Loucy (cell line): ENCODE measurements around the gene CEP85L.
A peak's percentile ranks its signal among the peaks of the same experiment; 100 is the strongest.

Experiments used
- H2AFZ ChIP-seq: fragments of 200-600 bp; sonication (generic); 2 replicates; pipeline ENCODE4 v1.6.0; 2016; ENCODE audit warnings: antibody characterized with exemption, mild to moderate bottlenecking, low read length, moderate library complexity
- H3F3A ChIP-seq: fragments of 200-600 bp; 2 replicates; pipeline ENCODE4 v1.6.0; 2016; ENCODE audit warnings: antibody characterized with exemption, low read depth, mild to moderate bottlenecking
- H3K27me3 ChIP-seq: fragments of 200-600 bp; sonication (generic); 2 replicates; pipeline ENCODE4 v1.6.1; 2014; ENCODE audit warnings: low read length, mild to moderate bottlenecking; ENCODE audit not compliant: insufficient read depth, poor library complexity, severe bottlenecking
- H3K36me3 ChIP-seq: fragments of 200-600 bp; sonication (generic); 2 replicates; pipeline ENCODE4 v1.6.1; 2016; ENCODE audit warnings: low read length; ENCODE audit not compliant: insufficient read depth
- H3K4me1 ChIP-seq: fragments of 200-600 bp; sonication (generic); 2 replicates; pipeline ENCODE4 v1.5.1; 2014; ENCODE audit warnings: low read length, mild to moderate bottlenecking; ENCODE audit not compliant: insufficient read depth, poor library complexity, severe bottlenecking
- H3K4me2 ChIP-seq: fragments of 200-600 bp; sonication (generic); 2 replicates; pipeline ENCODE4 v1.6.0; 2014; ENCODE audit warnings: antibody characterized with exemption, low read length, low read depth, mild to moderate bottlenecking; ENCODE audit not compliant: poor library complexity, severe bottlenecking
- H3K4me3 ChIP-seq: fragments of 200-600 bp; sonication (generic); 2 replicates; pipeline ENCODE4 v1.5.1; 2014; ENCODE audit warnings: low read length, mild to moderate bottlenecking, mixed read lengths; ENCODE audit not compliant: poor library complexity, severe bottlenecking
- H3K79me2 ChIP-seq: fragments of 200-600 bp; sonication (generic); 2 replicates; pipeline ENCODE4 v1.6.1; 2014; ENCODE audit warnings: low read length; ENCODE audit not compliant: insufficient read depth
- H3K9ac ChIP-seq: fragments of 200-600 bp; sonication (generic); 2 replicates; pipeline ENCODE4 v1.6.0; 2014; ENCODE audit warnings: mild to moderate bottlenecking, low read depth, low read length, moderate library complexity; ENCODE audit not compliant: poor library complexity, severe bottlenecking
- H3K9me2 ChIP-seq: fragments of 200-600 bp; sonication (generic); replicated peaks from 2 replicates; pipeline ENCODE4 v1.6.1; 2016; ENCODE audit warnings: low read depth, low read length, mixed read lengths
- H3K9me3 ChIP-seq: fragments of 200-600 bp; sonication (generic); 2 replicates; pipeline ENCODE4 v1.6.1; 2014; ENCODE audit warnings: mild to moderate bottlenecking, antibody characterized with exemption, low read length, low read depth; ENCODE audit not compliant: insufficient read depth
- H4K20me1 ChIP-seq: fragments of 200-600 bp; sonication (generic); 2 replicates; pipeline ENCODE4 v1.6.0; 2014; ENCODE audit warnings: antibody characterized with exemption, low read length, mild to moderate bottlenecking; ENCODE audit not compliant: insufficient read depth, poor library complexity, severe bottlenecking
- CTCF ChIP-seq: fragments of 200-600 bp; sonication (generic); conservative IDR thresholded peaks from 2 replicates; pipeline ENCODE4 v1.5.1; 2014; ENCODE audit warnings: mild to moderate bottlenecking, antibody characterized with exemption, low read length
- EZH2phosphoT487 ChIP-seq: fragments of 200-600 bp; IDR thresholded peaks from 2 replicates; pipeline ENCODE4 v1.6.1; 2018; ENCODE audit warnings: antibody characterized with exemption, mild to moderate bottlenecking, moderate library complexity, borderline replicate concordance

The CEP85L gene

GRCh38 chr6:118627724-118628123, 23.7 kb downstream of the CEP85L start:
- no peak overlapping the region for H3K4me3 ChIP-seq
- H3K9ac ChIP-seq, result no peak overlapping the region
- peaks cover 97% of the 10 kb centered on the region for H3K79me2 ChIP-seq
- H3K27me3 ChIP-seq, result no peaks in the 10 kb centered on the region
- H4K20me1 ChIP-seq, result no peaks in the 10 kb centered on the region
- H3K9me3 ChIP-seq, result peaks cover 20% of the 10 kb centered on the region; the same call in 1 of the 2 replicates
- H3F3A ChIP-seq, result 0 out of 2 replicates have a peak, but pooled peaks cover 3% of the 10 kb centered on the region
- H3K36me3 ChIP-seq, result peaks cover 66% of the 10 kb centered on the region
- H3K4me1 ChIP-seq, result peaks cover 25% of the 10 kb centered on the region
- H2AFZ ChIP-seq, result no peak overlapping the region
- TF ChIP-seq CTCF (no peak), EZH2phosphoT487 (no peak)
- no peaks in the 10 kb centered on the region for H3K9me2 ChIP-seq
- no peak overlapping the region for H3K4me2 ChIP-seq

- Histone ChIP-seq H3F3A (no peaks in the 10 kb centered on the region), H3K9ac (no peak overlapping the region), H3K9me2 (no peaks in the 10 kb centered on the region), H3K36me3 (peaks cover 57% of the 10 kb centered on the region), H3K27me3 (no peaks in the 10 kb centered on the region), H3K4me3 (no peak overlapping the region), H3K79me2 (peaks cover 99% of the 10 kb centered on the region), H3K4me1 (peaks cover 27% of the 10 kb centered on the region), H4K20me1 (no peaks in the 10 kb centered on the region), H2AFZ (no peak overlapping the region), H3K9me3 (peaks cover 20% of the 10 kb centered on the region; the same call in 1 of the 2 replicates), H3K4me2 (no peak overlapping the region)
- no peak for TF ChIP-seq EZH2phosphoT487
- no peak for TF ChIP-seq CTCF
Observed at GRCh38 chr6:118625833-118626232, 25.6 kb downstream of the CEP85L start.

- H3K4me1 ChIP-seq, result peaks cover 21% of the 10 kb centered on the region
- TF ChIP-seq EZH2phosphoT487 (no peak), CTCF (no peak)
- H3K9me3 ChIP-seq, result peaks cover 14% of the 10 kb centered on the region; the same call in 1 of the 2 replicates
- H3K36me3 ChIP-seq, result peaks cover 29% of the 10 kb centered on the region
- H3K9me2 ChIP-seq, result no peaks in the 10 kb centered on the region
- H3K9ac ChIP-seq, result no peak overlapping the region
- H4K20me1 ChIP-seq, result peaks cover 5% of the 10 kb centered on the region
- no peaks in the 10 kb centered on the region for H3F3A ChIP-seq
- H3K4me2 ChIP-seq, result peak overlapping the region; percentile 44
- H3K79me2 ChIP-seq, result peaks cover 100% of the 10 kb centered on the region
- H3K27me3 ChIP-seq, result no peaks in the 10 kb centered on the region
- H3K4me3 ChIP-seq, result no peak overlapping the region
- H2AFZ ChIP-seq, result no peak overlapping the region
Observed at GRCh38 chr6:118621799-118622470, 29.5 kb downstream of the CEP85L start.
